Activated B cell treated with CpG ODN at 0.5 μM for 24 hours (primary cell): Measurements from ENCODE around the gene GJA4. TPM values are rescaled to one million over a fixed set of nuclear protein-coding genes. Genes with fewer than 3 reads are reported as not detected.

ENCODE experiments used
- ATAC-seq: fragments of 200-7000 bp; cut with Tn5 transposase; one replicate; pipeline ENCODE4 v1.10.0; 2021; ENCODE audit warnings: low read depth, mild to moderate bottlenecking, moderate library complexity
- CTCF ChIA-PET: fragments of 350-600 bp; sonication (Branson Sonifier 250); formaldehyde crosslinking; loops from one replicate; lab custom pipeline; 2021; ENCODE audit warnings: antibody characterized with exemption; lab: Charles Lee
- POLR2A ChIA-PET: fragments of 350-600 bp; sonication (Branson Sonifier 250); formaldehyde crosslinking; loops from one replicate; lab custom pipeline; 2021; ENCODE audit warnings: antibody characterized with exemption; lab: Charles Lee
- DNase-seq: peaks from one replicate; pipeline ENCODE4 v3.0.0; 2022
- H3K27ac Mint-ChIP-seq: one replicate; pipeline ENCODE4 v1.8.0; 2020; ENCODE audit warnings: mixed read lengths
- H3K27me3 Mint-ChIP-seq: one replicate; pipeline ENCODE4 v1.8.0; 2021; ENCODE audit warnings: mixed read lengths
- H3K36me3 Mint-ChIP-seq: one replicate; pipeline ENCODE4 v1.8.0; 2021; ENCODE audit warnings: low read depth, mixed read lengths
- H3K4me1 Mint-ChIP-seq: one replicate; pipeline ENCODE4 v1.8.0; 2021; ENCODE audit warnings: mixed read lengths
- H3K4me3 Mint-ChIP-seq: one replicate; pipeline ENCODE4 v1.8.0; 2020; ENCODE audit warnings: mild to moderate bottlenecking, mixed read lengths
- H3K9me3 Mint-ChIP-seq: one replicate; pipeline ENCODE4 v1.8.0; 2020; ENCODE audit warnings: mixed read lengths
- CTCF ChIP-seq: fragments of 200-600 bp; IDR thresholded peaks from one replicate; pipeline ENCODE4 v1.8.0; 2022; ENCODE audit warnings: antibody characterized with exemption, mild to moderate bottlenecking
- intact Hi-C: fragments of 100-400 bp; cut with micrococcal nuclease; formaldehyde crosslinking; loops from one replicate; pipeline ENCODE4 v1.15.1; 2024
- total RNA-seq: library from RNA; stranded (reverse); gene quantifications from 2 replicates; pipeline ENCODE4 v1.2.3, GENCODE V29; 2022

Gene GJA4
- total RNA-seq, 1 donor from 2014 or later = not detected

GRCh38 chr1:34790985-34791384 lies 1.8 kb upstream of the GJA4 start:
- DNase-seq (no peak), ATAC-seq (no peak)
- Mint-ChIP-seq H3K4me1 (peaks cover 17% of the 10 kb centered on the region), H3K36me3 (no peaks in the 10 kb centered on the region), H3K27ac (no peak overlapping the region), H3K4me3 (no peak overlapping the region), H3K27me3 (peaks cover 38% of the 10 kb centered on the region), H3K9me3 (no peaks in the 10 kb centered on the region)
- TF ChIP-seq CTCF = no peak
- ChIA-PET POLR2A (no interaction called here), CTCF (interaction anchor here (1.4 kb wide), 1 partner anchor 61 kb away, joined by 3 read pairs; no protein-coding TSS in a partner anchor)
- intact Hi-C loops = no loop called here

DNA sequence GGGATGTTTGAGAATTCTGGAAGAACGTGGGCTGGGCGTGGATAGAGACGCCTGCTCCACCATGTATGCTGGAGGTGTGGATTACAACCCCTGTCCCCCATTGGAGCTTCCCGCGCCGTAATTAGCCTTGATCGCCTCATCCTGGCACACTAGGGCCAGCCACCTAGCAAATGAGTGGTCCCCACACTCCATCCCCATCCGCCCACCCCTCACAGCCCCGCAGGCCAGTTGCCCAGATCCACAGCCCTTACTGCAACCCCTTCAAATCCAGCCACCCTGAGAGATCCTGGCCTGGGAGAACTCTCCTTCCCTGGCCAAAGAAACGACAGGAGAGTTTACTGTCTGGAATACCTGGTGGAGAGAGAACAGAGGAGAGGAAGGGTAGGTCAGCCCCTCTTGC lies 375 bp upstream of the GJA4 start:
- intact Hi-C loops = no loop called here
- H3K4me1 Mint-ChIP-seq = peaks cover 28% of the 10 kb centered on the region
- no peak overlapping the region for H3K27ac Mint-ChIP-seq
- no peak for TF ChIP-seq CTCF
- H3K36me3 Mint-ChIP-seq = no peaks in the 10 kb centered on the region
- POLR2A ChIA-PET = no interaction called here
- no peaks in the 10 kb centered on the region for H3K9me3 Mint-ChIP-seq
- CTCF ChIA-PET = no interaction called here
- DNase-seq = no peak
- H3K27me3 Mint-ChIP-seq = peaks cover 31% of the 10 kb centered on the region
- peak overlapping the region; percentile 42 for H3K4me3 Mint-ChIP-seq
- no peak for ATAC-seq

DNA sequence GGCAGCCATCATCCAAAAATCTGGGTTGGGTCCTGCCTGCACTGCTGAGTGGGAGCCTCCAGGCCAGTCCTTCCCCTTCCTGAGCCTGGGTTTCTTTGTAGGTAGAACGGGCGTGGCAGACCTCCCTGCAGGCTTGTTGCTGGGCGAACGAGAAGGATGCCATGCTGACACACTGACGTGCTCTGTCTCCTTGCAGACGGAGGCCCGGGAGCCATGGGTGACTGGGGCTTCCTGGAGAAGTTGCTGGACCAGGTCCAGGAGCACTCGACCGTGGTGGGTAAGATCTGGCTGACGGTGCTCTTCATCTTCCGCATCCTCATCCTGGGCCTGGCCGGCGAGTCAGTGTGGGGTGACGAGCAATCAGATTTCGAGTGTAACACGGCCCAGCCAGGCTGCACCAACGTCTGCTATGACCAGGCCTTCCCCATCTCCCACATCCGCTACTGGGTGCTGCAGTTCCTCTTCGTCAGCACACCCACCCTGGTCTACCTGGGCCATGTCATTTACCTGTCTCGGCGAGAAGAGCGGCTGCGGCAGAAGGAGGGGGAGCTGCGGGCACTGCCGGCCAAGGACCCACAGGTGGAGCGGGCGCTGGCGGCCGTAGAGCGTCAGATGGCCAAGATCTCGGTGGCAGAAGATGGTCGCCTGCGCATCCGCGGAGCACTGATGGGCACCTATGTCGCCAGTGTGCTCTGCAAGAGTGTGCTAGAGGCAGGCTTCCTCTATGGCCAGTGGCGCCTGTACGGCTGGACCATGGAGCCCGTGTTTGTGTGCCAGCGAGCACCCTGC lies 1.4 kb downstream of the GJA4 start:
- no peak overlapping the region for H3K4me3 Mint-ChIP-seq
- no peaks in the 10 kb centered on the region for H3K36me3 Mint-ChIP-seq
- ATAC-seq = no peak
- DNase-seq = no peak
- H3K4me1 Mint-ChIP-seq = peaks cover 28% of the 10 kb centered on the region
- H3K9me3 Mint-ChIP-seq = no peaks in the 10 kb centered on the region
- TF ChIP-seq CTCF = no peak
- no peak overlapping the region for H3K27ac Mint-ChIP-seq
- H3K27me3 Mint-ChIP-seq = peaks cover 29% of the 10 kb centered on the region
- CTCF ChIA-PET = no interaction called here
- intact Hi-C loops = no loop called here
- POLR2A ChIA-PET = no interaction called here

GRCh38 chr1:34794790-34795180 lies 2.0 kb downstream of the GJA4 start:
- intact Hi-C loops = no loop called here
- peaks cover 28% of the 10 kb centered on the region for H3K4me1 Mint-ChIP-seq
- CTCF ChIA-PET = no interaction called here
- DNase-seq (no peak), ATAC-seq (no peak)
- H3K27me3 Mint-ChIP-seq = peaks cover 29% of the 10 kb centered on the region
- H3K4me3 Mint-ChIP-seq = no peak overlapping the region
- H3K9me3 Mint-ChIP-seq = no peaks in the 10 kb centered on the region
- POLR2A ChIA-PET = no interaction called here
- no peak for TF ChIP-seq CTCF
- no peak overlapping the region for H3K27ac Mint-ChIP-seq
- no peaks in the 10 kb centered on the region for H3K36me3 Mint-ChIP-seq

DNA sequence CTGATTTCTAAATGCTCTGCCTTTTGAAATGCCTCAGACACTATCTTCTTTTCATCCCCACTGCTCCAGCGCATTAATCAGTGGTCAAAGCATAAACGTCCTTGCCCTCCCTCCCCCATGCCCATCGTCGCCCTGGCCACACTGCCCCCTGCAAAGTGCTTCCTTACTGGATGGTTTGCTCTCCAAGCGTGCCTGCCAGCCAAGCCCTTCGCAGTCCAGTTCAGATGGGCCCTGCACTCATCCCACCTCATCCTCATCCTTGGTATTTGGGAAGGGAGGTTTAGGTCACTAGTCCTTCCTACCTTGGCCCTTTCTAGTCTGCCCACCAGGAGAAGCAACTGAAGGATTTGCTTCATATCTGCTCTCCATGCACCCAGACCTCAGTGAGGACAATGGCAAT lies 3.1 kb downstream of the GJA4 start:
- H3K4me1 Mint-ChIP-seq = peaks cover 27% of the 10 kb centered on the region
- no peak overlapping the region for H3K27ac Mint-ChIP-seq
- no peak overlapping the region for H3K4me3 Mint-ChIP-seq
- TF ChIP-seq CTCF = no peak
- POLR2A ChIA-PET = no interaction called here
- intact Hi-C loops = no loop called here
- ATAC-seq (no peak), DNase-seq (no peak)
- H3K36me3 Mint-ChIP-seq = no peaks in the 10 kb centered on the region
- no peaks in the 10 kb centered on the region for H3K9me3 Mint-ChIP-seq
- CTCF ChIA-PET = no interaction called here
- peaks cover 22% of the 10 kb centered on the region for H3K27me3 Mint-ChIP-seq
